ENCODE data around the gene ZNF837.
A peak's percentile ranks its signal among the peaks of the same experiment; 100 is the strongest.
"Not testable (repeated sequence)": the region's sequence is repeated elsewhere in the genome, so short reads cannot be mapped to it uniquely, and the experiment has no call there.

The ZNF837 gene

DNA sequence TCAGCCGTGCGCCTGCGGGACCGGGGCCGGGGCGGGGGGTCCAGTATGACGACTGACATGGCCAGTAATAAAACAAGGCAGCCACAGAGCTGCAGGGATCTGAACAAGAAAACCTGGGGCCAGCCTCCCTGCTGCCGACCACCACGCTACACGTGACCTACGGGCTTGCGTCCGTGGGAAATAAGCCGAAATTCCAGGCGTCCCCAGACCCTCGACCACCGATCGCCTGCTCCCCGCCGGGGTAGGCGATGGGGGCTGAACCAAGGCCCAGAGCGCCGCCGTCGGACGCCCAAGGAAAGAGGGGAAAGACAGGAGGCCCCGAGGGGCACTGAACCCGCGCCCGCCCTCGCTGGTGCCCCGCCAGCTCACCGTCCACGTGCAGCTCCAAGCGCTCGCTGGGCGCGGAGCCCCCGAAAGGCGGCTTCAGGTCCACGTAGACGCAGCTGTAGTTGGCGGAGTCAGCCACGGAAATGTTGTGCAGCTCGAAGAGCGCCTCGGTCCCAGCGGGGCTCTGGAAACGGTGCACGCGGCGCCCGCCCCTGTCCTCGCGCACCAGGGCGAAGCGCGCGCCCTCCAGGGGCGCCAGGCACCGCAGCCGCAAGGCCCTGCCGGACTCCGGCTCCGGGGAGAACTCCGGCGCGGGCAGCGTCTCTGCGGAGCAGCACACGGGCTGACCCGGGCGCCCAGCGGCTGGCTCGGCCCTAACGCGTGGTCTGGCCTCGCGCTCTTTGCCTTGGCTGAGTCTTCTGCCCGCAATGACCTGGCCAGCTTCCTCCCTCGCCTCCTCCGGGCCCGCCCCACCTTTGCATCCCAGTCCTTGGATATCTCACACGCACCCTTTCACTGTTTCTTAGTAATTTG is 30.6 kb downstream of the ZNF837 start:
- no peak for DNase-seq (ENCODE audit: low read depth, low spot score)
- H3K4me3 ChIP-seq (ENCODE audit: low read depth, low read length) = no peak overlapping the region
- in situ Hi-C loops (cut with HindIII; ENCODE audit: low sequenced_read_pairs) = no loop called here
- no peak for TF ChIP-seq CTCF (IDR thresholded peaks at IDR 0.05; ENCODE audit: low read depth, low read length)

- TF ChIP-seq CTCF (IDR thresholded peaks at IDR 0.05; ENCODE audit: low read depth, low read length) = no peak
- no peak overlapping the region for H3K4me3 ChIP-seq (ENCODE audit: low read depth, low read length)
- no peak for DNase-seq (ENCODE audit: low read depth, low spot score)
- in situ Hi-C loops (cut with HindIII; ENCODE audit: low sequenced_read_pairs) = no loop called here
Observed at GRCh38 chr19:58349590-58349989, 31.2 kb downstream of the ZNF837 start.

DNA sequence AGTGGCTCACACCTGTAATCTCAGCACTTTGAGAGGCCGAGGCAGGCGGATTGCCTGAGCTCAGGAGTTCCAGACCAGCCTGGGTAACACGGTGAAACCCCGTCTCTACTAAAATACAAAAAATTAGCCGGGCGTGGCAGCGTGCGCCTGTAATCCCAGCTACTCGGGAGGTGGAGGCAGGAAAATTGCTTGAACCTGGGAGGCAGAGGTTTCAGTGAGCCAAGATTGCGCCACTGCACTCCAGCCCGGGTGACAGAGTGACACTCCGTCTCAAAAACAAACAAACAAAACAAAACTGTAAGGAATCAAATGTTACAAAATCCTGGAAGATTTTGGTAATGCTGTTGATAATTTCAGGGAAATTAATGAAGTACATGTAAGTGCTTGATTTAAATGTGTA is 32.8 kb downstream of the ZNF837 start:
- DNase-seq (ENCODE audit: low read depth, low spot score); in situ Hi-C loops (cut with HindIII; ENCODE audit: low sequenced_read_pairs): not testable (repeated sequence)
- peak overlapping the region; percentile 71 for H3K4me3 ChIP-seq (ENCODE audit: low read depth, low read length)

GRCh38 chr19:58346961-58347929 is 33.6 kb downstream of the ZNF837 start:
- TF ChIP-seq CTCF (IDR thresholded peaks at IDR 0.05; ENCODE audit: low read depth, low read length) = no peak
- in situ Hi-C loops (cut with HindIII; ENCODE audit: low sequenced_read_pairs) = no loop called here
- peak; percentile 73 for DNase-seq (ENCODE audit: low read depth, low spot score)
- H3K4me3 ChIP-seq (ENCODE audit: low read depth, low read length) = peak overlapping the region; percentile 71

GRCh38 chr19:58345558-58345957 is 35.3 kb downstream of the ZNF837 start:
- no peak for DNase-seq (ENCODE audit: low read depth, low spot score)
- no peak for TF ChIP-seq CTCF (IDR thresholded peaks at IDR 0.05; ENCODE audit: low read depth, low read length)
- no peak overlapping the region for H3K4me3 ChIP-seq (ENCODE audit: low read depth, low read length)
- in situ Hi-C loops (cut with HindIII; ENCODE audit: low sequenced_read_pairs) = no loop called here

DNA sequence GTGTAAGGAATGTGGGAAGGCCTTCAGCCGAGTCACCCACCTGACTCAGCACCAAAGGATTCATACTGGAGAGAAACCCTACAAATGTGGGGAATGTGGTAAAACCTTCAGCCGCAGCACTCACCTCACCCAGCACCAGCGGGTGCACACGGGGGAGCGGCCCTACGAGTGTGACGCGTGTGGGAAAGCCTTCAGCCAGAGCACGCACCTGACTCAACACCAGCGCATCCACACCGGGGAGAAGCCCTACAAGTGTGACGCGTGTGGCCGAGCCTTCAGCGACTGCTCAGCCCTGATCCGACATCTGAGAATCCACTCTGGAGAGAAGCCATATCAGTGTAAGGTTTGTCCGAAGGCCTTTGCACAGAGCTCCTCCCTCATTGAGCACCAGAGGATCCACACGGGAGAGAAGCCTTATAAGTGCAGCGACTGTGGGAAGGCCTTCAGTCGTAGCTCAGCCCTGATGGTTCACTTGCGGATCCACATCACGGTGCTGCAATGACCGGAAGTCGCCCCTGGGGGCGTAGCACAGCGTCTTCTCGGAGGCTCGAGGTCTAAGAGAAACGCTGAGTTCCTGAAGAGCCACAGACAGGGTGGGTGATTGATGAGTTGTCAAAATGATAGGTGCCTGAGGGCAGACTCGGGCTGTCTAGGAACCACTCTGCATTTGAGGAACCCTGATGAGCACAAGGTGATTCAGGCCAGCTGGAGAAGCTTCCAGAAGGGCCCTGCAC is 41.8 kb downstream of the ZNF837 start:
- H3K4me3 ChIP-seq (ENCODE audit: low read depth, low read length) = no peak overlapping the region
- DNase-seq (ENCODE audit: low read depth, low spot score) = no peak
- in situ Hi-C loops (cut with HindIII; ENCODE audit: low sequenced_read_pairs) = no loop called here
- TF ChIP-seq CTCF (IDR thresholded peaks at IDR 0.05; ENCODE audit: low read depth, low read length) = no peak
